SKM-1 (cell line): Measurements from ENCODE around the gene RMC1.

ENCODE experiments used
- DNase-seq: peaks from one replicate; lab custom pipeline; 2025; ENCODE audit not compliant: unreplicated experiment; lab: John Stamatoyannopoulos, UW

Gene RMC1

GRCh38 chr18:23580677-23581367 lies 77.5 kb downstream of the RMC1 start:
- no peak for DNase-seq
